SW 1271 (cell line): ENCODE measurements around the gene METTL8.

ENCODE experiments used
- DNase-seq, 2 experiments: peaks; one replicate each; lab custom pipeline; 2025; lab: John Stamatoyannopoulos, UW

METTL8 gene

GRCh38 chr2:171433763-171434012 is at the start of gene METTL8:
METTL8 (minus strand) TSS chr2:171433990; CDS start chr2:171392185, 41,805 bp downstream.
- DNase-seq = no peak

- DNase-seq = no peak
Measured at GRCh38 chr2:171482877-171483276, 49.1 kb upstream of the METTL8 start.

- DNase-seq = no peak
Measured at GRCh38 chr2:171482308-171482707, 48.5 kb upstream of the METTL8 start.

GRCh38 chr2:171480908-171481307 is 47.1 kb upstream of the METTL8 start:
- no peak for DNase-seq

GRCh38 chr2:171479154-171479814 is 45.5 kb upstream of the METTL8 start:
- no peak for DNase-seq

GRCh38 chr2:171478345-171478744 is 44.6 kb upstream of the METTL8 start:
- DNase-seq = no peak

- DNase-seq = no peak
Measured at GRCh38 chr2:171475979-171476378, 42.2 kb upstream of the METTL8 start.

- no peak for DNase-seq
Measured at GRCh38 chr2:171470129-171470528, 36.3 kb upstream of the METTL8 start.

- DNase-seq = no peak
Measured at GRCh38 chr2:171469176-171469575, 35.4 kb upstream of the METTL8 start.

- no peak for DNase-seq
Measured at GRCh38 chr2:171460537-171460936, 26.7 kb upstream of the METTL8 start.

- DNase-seq = no peak
Measured at GRCh38 chr2:171459498-171459897, 25.7 kb upstream of the METTL8 start.

- DNase-seq = no peak
Measured at GRCh38 chr2:171452773-171453172, 19.0 kb upstream of the METTL8 start.

- no peak for DNase-seq
Measured at GRCh38 chr2:171451074-171451473, 17.3 kb upstream of the METTL8 start.

- DNase-seq = peak in 1 of 2 experiments; percentile 4
Measured at GRCh38 chr2:171447675-171448074, 13.9 kb upstream of the METTL8 start.

GRCh38 chr2:171441470-171441869 is 7.7 kb upstream of the METTL8 start:
- no peak for DNase-seq

- DNase-seq = peak; percentile 43 to 75
Measured at GRCh38 chr2:171436307-171436706, 2.5 kb upstream of the METTL8 start.

- DNase-seq = peak; percentile 88 to 92
Measured at GRCh38 chr2:171434013-171434989, 511 bp upstream of the METTL8 start, which contains the start of gene DCAF17. DCAF17 (plus strand) TSS chr2:171434226; CDS start chr2:171434578, 352 bp downstream.

GRCh38 chr2:171432969-171433762 is 624 bp downstream of the METTL8 start:
- DNase-seq = peak; percentile 2 to 70

GRCh38 chr2:171432206-171432968 is 1.4 kb downstream of the METTL8 start:
- DNase-seq = no peak

GRCh38 chr2:171431677-171432167 is 2.1 kb downstream of the METTL8 start:
- no peak for DNase-seq
